OCI-LY3 (cell line): ENCODE results near the gene CYSLTR2.

ENCODE experiments used
- EZH2phosphoT487 ChIP-seq: fragments of 200-600 bp; shearing (Covaris generic); IDR thresholded peaks from 2 replicates; pipeline ENCODE4 v1.6.1; 2018; ENCODE audit warnings: antibody characterized with exemption, mixed run types, low read depth
- TF ChIP-seq, protein P1 (sequence below): fragments of 200-600, 300-600 bp; sonication (generic); IDR thresholded peaks from 2 replicates; pipeline ENCODE4 v1.5.1; 2014; ENCODE audit warnings: antibody characterized with exemption, low read length, low read depth

DNA sequence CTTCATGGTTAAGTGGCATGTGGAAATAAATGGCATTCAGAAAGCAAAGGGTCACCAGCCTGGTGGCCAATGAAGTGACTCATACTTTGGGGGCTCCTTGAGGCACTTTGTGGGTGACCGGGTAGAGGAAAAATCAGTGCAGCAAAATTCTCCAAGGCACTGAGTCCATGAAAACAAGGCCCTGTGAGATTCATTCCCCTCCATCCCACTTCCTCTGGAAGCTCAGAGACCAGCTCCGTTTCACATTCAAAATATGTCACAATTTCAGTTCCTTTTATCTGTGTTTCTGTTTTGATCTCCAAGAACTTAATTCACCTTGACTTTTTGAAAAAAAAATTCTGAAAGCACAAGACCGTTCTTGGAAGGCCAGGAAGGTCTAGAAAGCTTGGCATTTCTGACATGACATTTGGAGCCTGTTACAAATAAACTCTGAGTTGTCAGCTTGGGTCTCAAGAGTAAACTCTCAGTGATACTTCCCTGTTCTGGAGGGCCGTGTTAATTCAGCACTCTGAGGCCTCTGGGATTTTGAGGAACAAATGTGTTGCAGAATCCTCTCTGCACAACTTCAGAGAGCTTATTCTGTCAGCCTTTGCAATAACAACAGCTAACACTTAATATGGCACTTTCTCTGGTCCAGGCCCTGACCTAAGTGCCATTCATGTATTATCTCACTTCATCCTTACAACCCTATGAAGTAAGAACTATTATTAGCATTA, 6.8 kb downstream of the CYSLTR2 start:
- TF ChIP-seq, protein P1, sequence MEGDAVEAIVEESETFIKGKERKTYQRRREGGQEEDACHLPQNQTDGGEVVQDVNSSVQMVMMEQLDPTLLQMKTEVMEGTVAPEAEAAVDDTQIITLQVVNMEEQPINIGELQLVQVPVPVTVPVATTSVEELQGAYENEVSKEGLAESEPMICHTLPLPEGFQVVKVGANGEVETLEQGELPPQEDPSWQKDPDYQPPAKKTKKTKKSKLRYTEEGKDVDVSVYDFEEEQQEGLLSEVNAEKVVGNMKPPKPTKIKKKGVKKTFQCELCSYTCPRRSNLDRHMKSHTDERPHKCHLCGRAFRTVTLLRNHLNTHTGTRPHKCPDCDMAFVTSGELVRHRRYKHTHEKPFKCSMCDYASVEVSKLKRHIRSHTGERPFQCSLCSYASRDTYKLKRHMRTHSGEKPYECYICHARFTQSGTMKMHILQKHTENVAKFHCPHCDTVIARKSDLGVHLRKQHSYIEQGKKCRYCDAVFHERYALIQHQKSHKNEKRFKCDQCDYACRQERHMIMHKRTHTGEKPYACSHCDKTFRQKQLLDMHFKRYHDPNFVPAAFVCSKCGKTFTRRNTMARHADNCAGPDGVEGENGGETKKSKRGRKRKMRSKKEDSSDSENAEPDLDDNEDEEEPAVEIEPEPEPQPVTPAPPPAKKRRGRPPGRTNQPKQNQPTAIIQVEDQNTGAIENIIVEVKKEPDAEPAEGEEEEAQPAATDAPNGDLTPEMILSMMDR: no peak
- no peak for TF ChIP-seq EZH2phosphoT487
